DND-41 (cell line): ENCODE results near the gene TMEM151A.

Experiments
- CTCF ChIP-seq: IDR thresholded peaks from 2 replicates; pipeline ENCODE4 v1.5.1; 2012; ENCODE audit warnings: borderline replicate concordance, low read length, moderate library complexity, mild to moderate bottlenecking; ENCODE audit not compliant: poor library complexity, severe bottlenecking; ENCODE audit errors: extremely low read depth
- EZH2 ChIP-seq: IDR thresholded peaks from 3 replicates; pipeline ENCODE4 v1.6.1; 2012; ENCODE audit warnings: borderline replicate concordance, low read depth, mild to moderate bottlenecking, moderate library complexity, low read length, inconsistent platforms; ENCODE audit not compliant: severe bottlenecking

DNA sequence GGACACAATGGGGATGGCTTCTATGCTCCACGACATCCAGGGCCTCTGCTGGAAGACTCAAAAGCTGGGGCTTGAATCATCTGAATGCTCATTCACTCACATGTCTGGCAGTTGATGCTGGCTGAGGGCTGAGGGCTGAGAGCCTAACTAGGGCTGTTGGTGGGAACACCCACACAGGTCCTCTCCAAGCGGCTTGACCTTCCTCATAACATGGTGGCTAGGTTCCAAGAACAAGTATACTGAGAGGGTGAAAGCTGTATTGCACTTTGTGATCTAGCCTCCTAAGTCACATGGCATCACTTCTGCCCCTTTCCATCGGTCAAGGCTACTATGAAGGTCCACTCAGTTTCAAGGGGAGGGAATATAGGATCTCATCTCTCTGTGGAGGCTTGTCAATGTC, 7.5 kb downstream of the TMEM151A start:
- TF ChIP-seq CTCF (no peak), EZH2 (no peak)
